Liver (tissue), 9 donors: ENCODE results near the gene RHO. TPM values are rescaled to one million over a fixed set of nuclear protein-coding genes. Genes with fewer than 3 reads are reported as not detected.
"Not testable (repeated sequence)": the region's sequence is repeated elsewhere in the genome, so short reads cannot be mapped to it uniquely, and the experiment has no call there.

Experiments used
- DNase-seq: peaks from one replicate; pipeline ENCODE4 v3.0.0-alpha.2; 2017; ENCODE audit warnings: low spot score
- H3K27ac ChIP-seq, 2 donors: one replicate each; pipeline ENCODE4 v1.7.0; 2013; ENCODE audit warnings: inconsistent platforms in 2 of 2, low read length in 2 of 2, control low read depth in 1 of 2, low read depth in 1 of 2, mild to moderate bottlenecking in 1 of 2
- H3K27me3 ChIP-seq, 4 donors: one replicate each; pipeline versions ENCODE4 v1.6.1 to v1.7.0; 2013; ENCODE audit warnings: low read length in 3 of 4, inconsistent platforms in 1 of 4, mild to moderate bottlenecking in 1 of 4, moderate library complexity in 1 of 4; ENCODE audit not compliant: control insufficient read depth in 4 of 4, insufficient read depth in 4 of 4
- H3K36me3 ChIP-seq, 4 donors: one replicate each; pipeline versions ENCODE4 v1.6.1 to v1.7.0; 2013; ENCODE audit warnings: low read length in 3 of 4, mild to moderate bottlenecking in 3 of 4, low read depth in 1 of 4, moderate library complexity in 1 of 4; ENCODE audit not compliant: control insufficient read depth in 4 of 4, insufficient read depth in 3 of 4
- H3K4me1 ChIP-seq, 4 donors: one replicate each; pipeline versions ENCODE4 v1.6.1 to v1.7.0; 2013; ENCODE audit warnings: low read length in 3 of 4, mild to moderate bottlenecking in 3 of 4, moderate library complexity in 1 of 4; ENCODE audit not compliant: control insufficient read depth in 4 of 4, insufficient read depth in 4 of 4
- H3K4me3 ChIP-seq, 3 donors: one replicate each; pipeline versions ENCODE4 v1.6.1 to v1.7.0; 2013; ENCODE audit warnings: low read length in 3 of 3, control low read depth in 1 of 3, low read depth in 1 of 3, mild to moderate bottlenecking in 1 of 3
- H3K9ac ChIP-seq, 2 donors: one replicate each; pipeline ENCODE4 v1.7.0; 2013; ENCODE audit warnings: low read length in 2 of 2, mild to moderate bottlenecking in 2 of 2, moderate library complexity in 2 of 2, control low read depth in 1 of 2, low read depth in 1 of 2
- H3K9me3 ChIP-seq, 4 donors: one replicate each; pipeline versions ENCODE4 v1.6.1 to v1.7.0; 2013; ENCODE audit warnings: low read length in 3 of 4; ENCODE audit not compliant: control insufficient read depth in 4 of 4
- ATF3 ChIP-seq: IDR thresholded peaks from 2 replicates; pipeline ENCODE4 v1.6.1; 2016; ENCODE audit warnings: antibody characterized with exemption
- CTCF ChIP-seq: fragments of 150-350 bp; IDR thresholded peaks from 2 replicates; pipeline ENCODE4 v1.5.1; 2017; ENCODE audit warnings: improper control_type of control experiment, low read depth, low read length; ENCODE audit not compliant: missing input control
- EGR1 ChIP-seq, 2 donors: IDR thresholded peaks; 2 replicates each; pipeline ENCODE4 v1.6.1; 2016 to 2018; ENCODE audit warnings: antibody characterized with exemption in 2 of 2, low read depth in 2 of 2
- FOXA1 ChIP-seq: IDR thresholded peaks from 2 replicates; pipeline ENCODE4 v1.6.1; 2016; ENCODE audit warnings: antibody characterized with exemption
- GABPA ChIP-seq, 2 donors: IDR thresholded peaks in 1 of 2; conservative IDR thresholded peaks in 1 of 2; 2 replicates each; pipeline ENCODE4 v1.6.1; 2016; ENCODE audit warnings: antibody characterized with exemption in 2 of 2, mild to moderate bottlenecking in 1 of 2, moderate library complexity in 1 of 2
- HNF4A ChIP-seq, 2 donors: conservative IDR thresholded peaks; 2 replicates each; pipeline ENCODE4 v1.6.1; 2016; ENCODE audit warnings: antibody characterized with exemption in 2 of 2, mild to moderate bottlenecking in 2 of 2
- HNF4G ChIP-seq: IDR thresholded peaks from 2 replicates; pipeline ENCODE4 v1.6.1; 2016; ENCODE audit warnings: antibody characterized with exemption
- JUND ChIP-seq, 2 donors: IDR thresholded peaks; 2 replicates each; pipeline ENCODE4 v1.6.1; 2016; ENCODE audit warnings: antibody characterized with exemption in 2 of 2
- MAX ChIP-seq: IDR thresholded peaks from 2 replicates; pipeline ENCODE4 v1.6.1; 2016; ENCODE audit warnings: antibody characterized with exemption
- NR2F2 ChIP-seq: IDR thresholded peaks from 2 replicates; pipeline ENCODE4 v1.6.1; 2016; ENCODE audit warnings: antibody characterized with exemption
- RXRA ChIP-seq, 2 donors: IDR thresholded peaks; 2 replicates each; pipeline ENCODE4 v1.6.1; 2017 to 2018; ENCODE audit warnings: antibody characterized with exemption in 2 of 2, mild to moderate bottlenecking in 1 of 2
- SP1 ChIP-seq: IDR thresholded peaks from 2 replicates; pipeline ENCODE4 v1.6.1; 2018; ENCODE audit warnings: antibody characterized with exemption, mild to moderate bottlenecking
- TAF1 ChIP-seq: conservative IDR thresholded peaks from 2 replicates; pipeline ENCODE4 v1.6.1; 2016; ENCODE audit warnings: antibody characterized with exemption, mild to moderate bottlenecking
- YY1 ChIP-seq: IDR thresholded peaks from 2 replicates; pipeline ENCODE4 v1.6.1; 2016; ENCODE audit warnings: antibody characterized with exemption, mild to moderate bottlenecking
- ZBTB33 ChIP-seq: IDR thresholded peaks from 2 replicates; pipeline ENCODE4 v1.6.1; 2016; ENCODE audit warnings: antibody characterized with exemption
- WGBS: extraction: QIAGEN DNeasy Blood & Tissue Kit; methylation state at CpG from one replicate; pipeline ENCODE4 v1.1.7; 2013; 5-methylcytosine and 5-hydroxymethylcytosine counted together
- polyA plus RNA-seq, 2 donors: library from polyadenylated mRNA; stranded (reverse) in 1 of 2; unstranded in 1 of 2; fragments of 200-250 nt in 1 of 2; fragments of >200 nt in 1 of 2; fragmentation: Nextera tagmentation in 1 of 2; extraction: Ambion mirVana in 1 of 2; gene quantifications; one replicate each; pipeline versions ENCODE4 v1.2.1 to v1.2.3, GENCODE V29; 2013 to 2015
- total RNA-seq, 2 donors: library from RNA; depleted of rRNA; stranded (reverse); fragments of >200 nt; gene quantifications; one replicate each; pipeline ENCODE4 v1.2.3, GENCODE V29; 2014
- TF ChIP-seq, protein P1 (sequence below): IDR thresholded peaks from 2 replicates; pipeline ENCODE4 v1.6.1; 2016; ENCODE audit warnings: antibody characterized with exemption, mild to moderate bottlenecking
- donor health status: healthy.
- donor health status: healthy.
- donor health status: healthy.
- donor health status: healthy.
- donor health status: healthy.

Gene RHO
- total RNA-seq (not detected), polyA plus RNA-seq (not detected)

DNA sequence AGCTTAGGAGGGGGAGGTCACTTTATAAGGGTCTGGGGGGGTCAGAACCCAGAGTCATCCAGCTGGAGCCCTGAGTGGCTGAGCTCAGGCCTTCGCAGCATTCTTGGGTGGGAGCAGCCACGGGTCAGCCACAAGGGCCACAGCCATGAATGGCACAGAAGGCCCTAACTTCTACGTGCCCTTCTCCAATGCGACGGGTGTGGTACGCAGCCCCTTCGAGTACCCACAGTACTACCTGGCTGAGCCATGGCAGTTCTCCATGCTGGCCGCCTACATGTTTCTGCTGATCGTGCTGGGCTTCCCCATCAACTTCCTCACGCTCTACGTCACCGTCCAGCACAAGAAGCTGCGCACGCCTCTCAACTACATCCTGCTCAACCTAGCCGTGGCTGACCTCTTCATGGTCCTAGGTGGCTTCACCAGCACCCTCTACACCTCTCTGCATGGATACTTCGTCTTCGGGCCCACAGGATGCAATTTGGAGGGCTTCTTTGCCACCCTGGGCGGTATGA, at the start of gene RHO:
RHO (plus strand) TSS at position 51 of the 512 bp plus-strand sequence; CDS start at position 146, 95 bp downstream.
- no peaks in the 10 kb centered on the region for H3K9me3 ChIP-seq
- no peaks in the 10 kb centered on the region for H3K27me3 ChIP-seq
- H3K27ac ChIP-seq = no peak within 1 kb of the TSS
- no peaks in the 10 kb centered on the region for H3K36me3 ChIP-seq
- no peak within 1 kb of the TSS for H3K4me3 ChIP-seq
- H3K9ac ChIP-seq = no peak within 1 kb of the TSS
- no peak for TF ChIP-seq HNF4G
- no peak for TF ChIP-seq GABPA (IDR thresholded peaks at IDR 0.05 in 1 of 2, conservative IDR thresholded peaks at IDR 0.05 in 1 of 2)
- no peak for TF ChIP-seq HNF4A (conservative IDR thresholded peaks at IDR 0.05)
- TF ChIP-seq, protein P1, sequence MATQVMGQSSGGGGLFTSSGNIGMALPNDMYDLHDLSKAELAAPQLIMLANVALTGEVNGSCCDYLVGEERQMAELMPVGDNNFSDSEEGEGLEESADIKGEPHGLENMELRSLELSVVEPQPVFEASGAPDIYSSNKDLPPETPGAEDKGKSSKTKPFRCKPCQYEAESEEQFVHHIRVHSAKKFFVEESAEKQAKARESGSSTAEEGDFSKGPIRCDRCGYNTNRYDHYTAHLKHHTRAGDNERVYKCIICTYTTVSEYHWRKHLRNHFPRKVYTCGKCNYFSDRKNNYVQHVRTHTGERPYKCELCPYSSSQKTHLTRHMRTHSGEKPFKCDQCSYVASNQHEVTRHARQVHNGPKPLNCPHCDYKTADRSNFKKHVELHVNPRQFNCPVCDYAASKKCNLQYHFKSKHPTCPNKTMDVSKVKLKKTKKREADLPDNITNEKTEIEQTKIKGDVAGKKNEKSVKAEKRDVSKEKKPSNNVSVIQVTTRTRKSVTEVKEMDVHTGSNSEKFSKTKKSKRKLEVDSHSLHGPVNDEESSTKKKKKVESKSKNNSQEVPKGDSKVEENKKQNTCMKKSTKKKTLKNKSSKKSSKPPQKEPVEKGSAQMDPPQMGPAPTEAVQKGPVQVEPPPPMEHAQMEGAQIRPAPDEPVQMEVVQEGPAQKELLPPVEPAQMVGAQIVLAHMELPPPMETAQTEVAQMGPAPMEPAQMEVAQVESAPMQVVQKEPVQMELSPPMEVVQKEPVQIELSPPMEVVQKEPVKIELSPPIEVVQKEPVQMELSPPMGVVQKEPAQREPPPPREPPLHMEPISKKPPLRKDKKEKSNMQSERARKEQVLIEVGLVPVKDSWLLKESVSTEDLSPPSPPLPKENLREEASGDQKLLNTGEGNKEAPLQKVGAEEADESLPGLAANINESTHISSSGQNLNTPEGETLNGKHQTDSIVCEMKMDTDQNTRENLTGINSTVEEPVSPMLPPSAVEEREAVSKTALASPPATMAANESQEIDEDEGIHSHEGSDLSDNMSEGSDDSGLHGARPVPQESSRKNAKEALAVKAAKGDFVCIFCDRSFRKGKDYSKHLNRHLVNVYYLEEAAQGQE = no peak
- TF ChIP-seq MAX = no peak
- no peak for TF ChIP-seq FOXA1
- TF ChIP-seq JUND (IDR thresholded peaks at IDR 0.05) = no peak
- TF ChIP-seq TAF1 = no peak
- TF ChIP-seq CTCF = no peak
- TF ChIP-seq EGR1 (IDR thresholded peaks at IDR 0.05; ENCODE audit: low read depth in 2 of 2) = no peak
- TF ChIP-seq SP1 = no peak
- TF ChIP-seq ATF3 = no peak
- TF ChIP-seq NR2F2 = no peak
- TF ChIP-seq RXRA (IDR thresholded peaks at IDR 0.05) = no peak
- no peak for TF ChIP-seq ZBTB33
- no peak for TF ChIP-seq YY1
- DNase-seq = no peak
- 92% methylated on average over 18 of the region's 18 CpGs for WGBS
- no peaks in the 10 kb centered on the region for H3K4me1 ChIP-seq

DNA sequence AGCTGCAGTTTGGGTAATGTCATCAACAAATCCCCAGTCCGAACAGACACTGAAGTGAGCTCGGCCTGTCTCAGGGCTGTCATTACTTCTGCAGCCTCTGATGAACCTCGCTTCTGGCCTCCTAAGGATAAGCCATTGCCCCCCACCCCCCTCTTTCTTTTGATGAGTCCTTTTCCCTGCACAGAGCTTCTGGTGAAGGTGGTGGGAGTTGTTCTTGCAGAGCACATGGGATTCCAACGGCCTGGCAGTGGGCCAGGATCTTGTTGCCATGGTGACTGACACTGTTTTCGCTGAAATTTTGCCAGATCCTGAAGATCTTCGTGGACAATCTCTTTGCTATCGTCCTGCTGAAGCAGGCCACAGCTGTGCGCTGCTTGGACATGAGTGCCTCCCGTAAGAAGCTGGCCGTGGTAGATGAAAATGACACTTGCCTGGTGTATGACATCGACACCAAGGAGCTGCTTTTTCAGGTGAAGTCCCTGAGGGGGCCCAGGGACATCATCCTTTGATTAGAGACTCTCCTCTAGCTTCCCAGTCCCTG, 47.1 kb upstream of the RHO start:
- H3K9me3 ChIP-seq, H3K27ac ChIP-seq, DNase-seq, H3K4me3 ChIP-seq, H3K9ac ChIP-seq, H3K27me3 ChIP-seq, H3K4me1 ChIP-seq: not testable (repeated sequence)
- WGBS = 76% methylated on average over 8 of the region's 11 CpGs
- peaks cover 5 to 19% (median 15%) of the 10 kb centered on the region in 4 donors for H3K36me3 ChIP-seq
